ENCODE measurements around the gene CDON.

DNA sequence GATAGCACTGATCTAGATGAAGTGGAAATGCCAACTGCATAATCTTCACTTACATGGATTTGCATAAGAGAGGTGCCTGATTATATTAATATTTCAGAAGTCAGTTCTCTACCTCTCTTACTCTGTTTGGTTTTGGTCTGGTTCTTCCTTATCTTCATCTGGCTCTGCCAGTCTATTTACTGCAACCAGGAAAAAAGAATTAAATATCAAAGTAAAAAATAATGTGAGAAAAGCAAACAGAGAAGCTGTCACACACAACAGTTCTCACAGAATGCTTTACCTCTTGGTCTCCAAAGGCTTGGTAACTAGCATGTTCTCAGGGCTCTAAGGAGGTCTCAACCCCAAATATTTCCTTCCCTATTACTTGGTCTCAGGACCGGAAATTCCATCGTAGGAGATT lies 110.1 kb downstream of the CDON start:
- TF ChIP-seq, protein P1, sequence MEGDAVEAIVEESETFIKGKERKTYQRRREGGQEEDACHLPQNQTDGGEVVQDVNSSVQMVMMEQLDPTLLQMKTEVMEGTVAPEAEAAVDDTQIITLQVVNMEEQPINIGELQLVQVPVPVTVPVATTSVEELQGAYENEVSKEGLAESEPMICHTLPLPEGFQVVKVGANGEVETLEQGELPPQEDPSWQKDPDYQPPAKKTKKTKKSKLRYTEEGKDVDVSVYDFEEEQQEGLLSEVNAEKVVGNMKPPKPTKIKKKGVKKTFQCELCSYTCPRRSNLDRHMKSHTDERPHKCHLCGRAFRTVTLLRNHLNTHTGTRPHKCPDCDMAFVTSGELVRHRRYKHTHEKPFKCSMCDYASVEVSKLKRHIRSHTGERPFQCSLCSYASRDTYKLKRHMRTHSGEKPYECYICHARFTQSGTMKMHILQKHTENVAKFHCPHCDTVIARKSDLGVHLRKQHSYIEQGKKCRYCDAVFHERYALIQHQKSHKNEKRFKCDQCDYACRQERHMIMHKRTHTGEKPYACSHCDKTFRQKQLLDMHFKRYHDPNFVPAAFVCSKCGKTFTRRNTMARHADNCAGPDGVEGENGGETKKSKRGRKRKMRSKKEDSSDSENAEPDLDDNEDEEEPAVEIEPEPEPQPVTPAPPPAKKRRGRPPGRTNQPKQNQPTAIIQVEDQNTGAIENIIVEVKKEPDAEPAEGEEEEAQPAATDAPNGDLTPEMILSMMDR (IDR thresholded peaks at IDR 0.05; ENCODE audit: low read length), result no peak
- TF ChIP-seq EZH2 (IDR thresholded peaks at IDR 0.05; ENCODE audit: borderline replicate concordance, low read length), result no peak
